ENCODE measurements around the gene MAGI1.

Gene MAGI1

DNA sequence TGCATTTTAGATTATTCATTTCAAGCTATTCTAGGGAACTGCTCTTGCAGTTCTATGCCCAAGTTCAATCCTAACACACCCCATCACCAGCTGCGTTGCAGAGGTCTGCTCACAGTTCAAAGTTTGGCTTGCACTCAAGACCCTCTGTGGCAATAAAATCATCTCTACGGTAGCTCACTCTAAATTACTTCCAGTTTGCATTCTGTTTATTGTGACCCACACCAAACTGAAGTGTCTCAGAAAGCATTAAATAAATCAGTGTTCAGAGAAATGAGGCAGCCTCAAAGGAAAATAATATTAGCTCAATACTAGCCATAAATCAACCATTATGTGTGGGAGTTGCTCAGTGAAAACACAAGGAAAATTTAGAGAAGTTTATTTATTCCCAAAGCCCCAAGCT lies 250.3 kb downstream of the MAGI1 start:
- peaks cover 27% of the 10 kb centered on the region for H3K4me1 ChIP-seq (ENCODE audit: insufficient read depth, low read length, poor library complexity, severe bottlenecking)
- peak overlapping the region; percentile 73 for H3K4me2 ChIP-seq (ENCODE audit: low read depth, low read length, poor library complexity, severe bottlenecking)
- H3K9ac ChIP-seq (ENCODE audit: low read depth, low read length, poor library complexity, severe bottlenecking) = no peak overlapping the region
- no peaks in the 10 kb centered on the region for H3F3A ChIP-seq (ENCODE audit: low read depth)
- H2AFZ ChIP-seq (ENCODE audit: low read length) = no peak overlapping the region
- H3K9me2 ChIP-seq (replicated peaks; ENCODE audit: low read depth, low read length) = no peaks in the 10 kb centered on the region
- no peaks in the 10 kb centered on the region for H4K20me1 ChIP-seq (ENCODE audit: insufficient read depth, low read length, poor library complexity, severe bottlenecking)
- H3K27me3 ChIP-seq (ENCODE audit: insufficient read depth, low read length, poor library complexity, severe bottlenecking) = no peaks in the 10 kb centered on the region
- H3K79me2 ChIP-seq (ENCODE audit: insufficient read depth, low read length) = no peaks in the 10 kb centered on the region
- H3K4me3 ChIP-seq (ENCODE audit: low read length, poor library complexity, severe bottlenecking) = peak overlapping the region; percentile 50
- no peaks in the 10 kb centered on the region for H3K9me3 ChIP-seq (ENCODE audit: insufficient read depth, low read depth, low read length)
- H3K36me3 ChIP-seq (ENCODE audit: insufficient read depth, low read length) = no peaks in the 10 kb centered on the region
- TF ChIP-seq EZH2phosphoT487 (IDR thresholded peaks at IDR 0.05; ENCODE audit: borderline replicate concordance) = no peak

DNA sequence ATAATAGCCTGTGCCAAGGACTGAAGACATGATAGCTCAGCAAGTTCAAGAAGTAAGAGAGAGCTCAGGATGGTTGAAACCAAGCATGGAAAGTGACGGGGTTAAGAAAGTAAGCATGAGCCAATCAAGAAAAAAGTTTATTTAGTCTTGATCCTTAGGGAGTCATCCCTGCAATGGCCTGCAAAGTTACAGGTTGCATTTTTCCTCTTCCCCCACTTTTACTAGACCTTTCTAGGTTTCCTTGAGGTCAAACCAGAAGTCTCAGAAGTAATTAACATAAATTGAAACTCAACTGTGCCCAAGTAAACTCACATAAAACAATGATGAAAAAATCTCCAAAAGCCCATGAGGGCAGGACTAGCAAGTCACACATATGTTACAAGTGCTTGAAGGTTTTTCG lies 250.9 kb downstream of the MAGI1 start:
- no peaks in the 10 kb centered on the region for H3K27me3 ChIP-seq (ENCODE audit: insufficient read depth, low read length, poor library complexity, severe bottlenecking)
- H4K20me1 ChIP-seq (ENCODE audit: insufficient read depth, low read length, poor library complexity, severe bottlenecking) = no peaks in the 10 kb centered on the region
- H3K79me2 ChIP-seq (ENCODE audit: insufficient read depth, low read length) = no peaks in the 10 kb centered on the region
- no peak for TF ChIP-seq EZH2phosphoT487 (IDR thresholded peaks at IDR 0.05; ENCODE audit: borderline replicate concordance)
- TF ChIP-seq, protein P1, sequence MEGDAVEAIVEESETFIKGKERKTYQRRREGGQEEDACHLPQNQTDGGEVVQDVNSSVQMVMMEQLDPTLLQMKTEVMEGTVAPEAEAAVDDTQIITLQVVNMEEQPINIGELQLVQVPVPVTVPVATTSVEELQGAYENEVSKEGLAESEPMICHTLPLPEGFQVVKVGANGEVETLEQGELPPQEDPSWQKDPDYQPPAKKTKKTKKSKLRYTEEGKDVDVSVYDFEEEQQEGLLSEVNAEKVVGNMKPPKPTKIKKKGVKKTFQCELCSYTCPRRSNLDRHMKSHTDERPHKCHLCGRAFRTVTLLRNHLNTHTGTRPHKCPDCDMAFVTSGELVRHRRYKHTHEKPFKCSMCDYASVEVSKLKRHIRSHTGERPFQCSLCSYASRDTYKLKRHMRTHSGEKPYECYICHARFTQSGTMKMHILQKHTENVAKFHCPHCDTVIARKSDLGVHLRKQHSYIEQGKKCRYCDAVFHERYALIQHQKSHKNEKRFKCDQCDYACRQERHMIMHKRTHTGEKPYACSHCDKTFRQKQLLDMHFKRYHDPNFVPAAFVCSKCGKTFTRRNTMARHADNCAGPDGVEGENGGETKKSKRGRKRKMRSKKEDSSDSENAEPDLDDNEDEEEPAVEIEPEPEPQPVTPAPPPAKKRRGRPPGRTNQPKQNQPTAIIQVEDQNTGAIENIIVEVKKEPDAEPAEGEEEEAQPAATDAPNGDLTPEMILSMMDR (conservative IDR thresholded peaks at IDR 0.05; ENCODE audit: low read length) = no peak
- H3K4me3 ChIP-seq (ENCODE audit: low read length, poor library complexity, severe bottlenecking) = peak overlapping the region; percentile 50
- H3K9me2 ChIP-seq (replicated peaks; ENCODE audit: low read depth, low read length) = no peaks in the 10 kb centered on the region
- H3K4me1 ChIP-seq (ENCODE audit: insufficient read depth, low read length, poor library complexity, severe bottlenecking) = peaks cover 22% of the 10 kb centered on the region
- no peak overlapping the region for H2AFZ ChIP-seq (ENCODE audit: low read length)
- no peaks in the 10 kb centered on the region for H3F3A ChIP-seq (ENCODE audit: low read depth)
- H3K9ac ChIP-seq (ENCODE audit: low read depth, low read length, poor library complexity, severe bottlenecking) = peak overlapping the region; percentile 33
- no peaks in the 10 kb centered on the region for H3K9me3 ChIP-seq (ENCODE audit: insufficient read depth, low read depth, low read length)
- no peaks in the 10 kb centered on the region for H3K36me3 ChIP-seq (ENCODE audit: insufficient read depth, low read length)
- H3K4me2 ChIP-seq (ENCODE audit: low read depth, low read length, poor library complexity, severe bottlenecking) = peak overlapping the region; percentile 73

DNA sequence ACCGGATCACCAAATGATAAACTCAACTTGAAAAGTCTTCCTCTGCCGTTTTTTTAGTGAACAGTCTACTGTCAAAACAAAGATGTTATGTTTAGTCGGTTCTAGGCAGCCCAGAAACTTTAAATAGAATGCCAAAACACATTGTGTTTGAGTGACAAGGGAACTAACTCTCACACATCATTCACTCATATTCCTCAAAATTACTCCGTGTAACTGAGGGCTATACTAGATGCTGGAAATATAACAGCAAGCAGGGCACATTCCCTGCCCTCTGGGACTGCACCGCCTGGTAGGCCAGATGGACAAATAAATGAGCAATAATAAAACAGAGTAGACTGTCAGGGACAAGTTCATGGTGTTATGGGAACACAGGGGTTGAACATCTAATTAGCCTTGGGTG lies 251.4 kb downstream of the MAGI1 start:
- no peaks in the 10 kb centered on the region for H3K79me2 ChIP-seq (ENCODE audit: insufficient read depth, low read length)
- H3F3A ChIP-seq (ENCODE audit: low read depth) = no peaks in the 10 kb centered on the region
- H3K9me2 ChIP-seq (replicated peaks; ENCODE audit: low read depth, low read length) = no peaks in the 10 kb centered on the region
- H3K4me1 ChIP-seq (ENCODE audit: insufficient read depth, low read length, poor library complexity, severe bottlenecking) = peaks cover 22% of the 10 kb centered on the region
- no peaks in the 10 kb centered on the region for H4K20me1 ChIP-seq (ENCODE audit: insufficient read depth, low read length, poor library complexity, severe bottlenecking)
- H2AFZ ChIP-seq (ENCODE audit: low read length) = 0 out of 2 replicates have a peak overlapping the region, but pooled peaks have one; percentile 10
- TF ChIP-seq EZH2phosphoT487 (IDR thresholded peaks at IDR 0.05; ENCODE audit: borderline replicate concordance) = no peak
- TF ChIP-seq, protein P1 (conservative IDR thresholded peaks at IDR 0.05; ENCODE audit: low read length) = no peak
- H3K4me3 ChIP-seq (ENCODE audit: low read length, poor library complexity, severe bottlenecking) = peak overlapping the region; percentile 50
- no peaks in the 10 kb centered on the region for H3K27me3 ChIP-seq (ENCODE audit: insufficient read depth, low read length, poor library complexity, severe bottlenecking)
- no peaks in the 10 kb centered on the region for H3K9me3 ChIP-seq (ENCODE audit: insufficient read depth, low read depth, low read length)
- H3K36me3 ChIP-seq (ENCODE audit: insufficient read depth, low read length) = no peaks in the 10 kb centered on the region
- peak overlapping the region; percentile 73 for H3K4me2 ChIP-seq (ENCODE audit: low read depth, low read length, poor library complexity, severe bottlenecking)
- H3K9ac ChIP-seq (ENCODE audit: low read depth, low read length, poor library complexity, severe bottlenecking) = peak overlapping the region; percentile 33

DNA sequence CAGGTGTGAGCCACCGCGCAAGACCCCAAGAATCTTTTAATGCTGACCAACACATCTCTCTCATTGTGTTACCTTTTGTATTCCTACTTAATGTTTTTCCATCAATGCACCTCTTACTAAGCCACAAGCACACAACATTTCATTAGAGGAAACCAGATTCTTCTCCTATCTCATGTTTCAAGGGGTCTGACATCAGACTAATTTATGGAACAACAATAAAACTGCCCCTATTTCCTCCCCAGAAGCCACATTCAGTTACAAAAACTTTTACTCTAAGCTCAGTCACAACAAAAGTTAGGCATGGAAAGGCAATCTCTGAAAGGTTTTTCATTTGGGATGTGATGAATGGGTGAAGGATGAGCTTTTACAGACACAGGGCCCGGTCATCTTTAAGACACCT lies 251.8 kb downstream of the MAGI1 start:
- H3K4me3 ChIP-seq (ENCODE audit: low read length, poor library complexity, severe bottlenecking) = peak overlapping the region; percentile 50
- no peaks in the 10 kb centered on the region for H3K9me2 ChIP-seq (replicated peaks; ENCODE audit: low read depth, low read length)
- no peak overlapping the region for H2AFZ ChIP-seq (ENCODE audit: low read length)
- no peaks in the 10 kb centered on the region for H3F3A ChIP-seq (ENCODE audit: low read depth)
- H3K79me2 ChIP-seq (ENCODE audit: insufficient read depth, low read length) = no peaks in the 10 kb centered on the region
- H3K36me3 ChIP-seq (ENCODE audit: insufficient read depth, low read length) = no peaks in the 10 kb centered on the region
- H4K20me1 ChIP-seq (ENCODE audit: insufficient read depth, low read length, poor library complexity, severe bottlenecking) = no peaks in the 10 kb centered on the region
- H3K27me3 ChIP-seq (ENCODE audit: insufficient read depth, low read length, poor library complexity, severe bottlenecking) = no peaks in the 10 kb centered on the region
- peak overlapping the region; percentile 73 for H3K4me2 ChIP-seq (ENCODE audit: low read depth, low read length, poor library complexity, severe bottlenecking)
- peaks cover 22% of the 10 kb centered on the region for H3K4me1 ChIP-seq (ENCODE audit: insufficient read depth, low read length, poor library complexity, severe bottlenecking)
- H3K9me3 ChIP-seq (ENCODE audit: insufficient read depth, low read depth, low read length) = no peaks in the 10 kb centered on the region
- TF ChIP-seq, protein P1 (conservative IDR thresholded peaks at IDR 0.05; ENCODE audit: low read length) = no peak
- no peak for TF ChIP-seq EZH2phosphoT487 (IDR thresholded peaks at IDR 0.05; ENCODE audit: borderline replicate concordance)
- peak overlapping the region; percentile 33 for H3K9ac ChIP-seq (ENCODE audit: low read depth, low read length, poor library complexity, severe bottlenecking)

All from Loucy (cell line).